Stimulated activated CD8-positive, alpha-beta memory T cell treated with anti-CD3 and anti-CD28 coated beads, Interleukin-15, amount 100 ng/mL, for 1 hour (primary cell): ENCODE results near the gene ARPC1A.
"Not testable (repeated sequence)": the region's sequence is repeated elsewhere in the genome, so short reads cannot be mapped to it uniquely, and the experiment has no call there.

Experiments used
- DNase-seq: peaks from one replicate; pipeline ENCODE4 v3.0.0-alpha.2; 2020; ENCODE audit warnings: low read depth

ARPC1A gene

DNA sequence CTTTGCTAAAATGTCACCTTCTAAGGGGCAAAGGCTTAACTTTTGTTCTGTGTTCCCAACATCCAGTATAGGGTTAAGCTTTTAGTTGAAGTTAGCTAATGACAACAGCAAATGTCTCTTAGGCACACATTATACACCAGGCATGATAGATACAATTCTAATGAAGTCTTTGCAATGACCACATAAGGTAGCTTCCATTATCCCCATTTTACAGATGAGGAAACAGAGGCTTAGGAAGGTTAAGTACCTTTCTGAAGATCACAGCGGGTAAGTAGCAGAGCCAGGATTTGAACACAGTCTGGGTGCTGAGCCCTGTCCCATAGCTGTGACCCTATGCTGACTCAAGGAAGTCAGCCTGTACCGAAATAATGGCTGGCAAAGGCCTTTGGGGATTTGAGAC is 84.9 kb downstream of the ARPC1A start:
- DNase-seq = no peak

DNA sequence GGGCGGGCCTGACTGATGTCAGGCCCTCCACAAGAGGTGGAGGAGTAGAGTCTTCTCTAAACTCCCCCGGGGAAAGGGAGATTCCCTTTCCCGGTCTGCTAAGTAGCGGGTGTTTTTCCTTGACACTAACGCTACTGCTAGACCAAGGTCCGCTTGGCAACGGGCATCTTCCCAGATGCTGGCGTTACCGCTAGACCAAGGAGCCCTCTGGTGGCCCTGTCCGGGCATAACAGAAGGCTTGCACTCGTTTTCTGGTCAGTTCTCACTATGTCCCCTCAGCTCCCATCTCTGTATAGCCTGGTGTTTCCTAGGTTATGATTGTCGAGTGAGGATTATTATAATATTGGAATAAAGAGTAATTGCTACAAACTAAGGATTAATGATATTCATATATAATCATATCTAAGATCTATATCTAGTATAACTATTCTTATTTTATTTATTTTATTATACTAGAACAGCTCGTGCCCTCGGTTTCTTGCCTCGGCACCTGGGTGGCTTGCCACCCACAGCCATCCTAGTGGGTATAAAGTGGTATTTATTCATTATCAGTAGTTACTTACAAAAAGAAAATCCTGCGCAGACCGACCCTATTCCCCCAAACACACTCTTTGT is 89.9 kb downstream of the ARPC1A start:
- DNase-seq = not testable (repeated sequence)
